Measurements from ENCODE around the gene LEMD2. TPM values are rescaled to one million over a fixed set of nuclear protein-coding genes. Genes with fewer than 3 reads are reported as not detected.

LEMD2 gene
- total RNA-seq, 1 experiment from 2014 or later: 43.9 TPM

GRCh38 chr6:33764036-33764435, 24.9 kb downstream of the LEMD2 start:
- H3K9me2 ChIP-seq (ENCODE audit: insufficient read depth): no peaks in the 10 kb centered on the region
- H3K79me2 ChIP-seq (ENCODE audit: insufficient read depth, low read length): no peaks in the 10 kb centered on the region
- no peaks in the 10 kb centered on the region for H3K27me3 ChIP-seq (ENCODE audit: insufficient read depth, low read length)
- no peak overlapping the region for H2AFZ ChIP-seq (ENCODE audit: low read depth, low read length, poor library complexity, severe bottlenecking)
- BruUV-seq (replicated peaks): no TSS peak
- ChIA-PET CTCF (no interaction called here), POLR2A (no interaction called here), RAD21 (ENCODE audit: low non-redundant PET in 1 of 2, low total read pairs in 2 of 2, uncharacterized antibody in 2 of 2, unreplicated experiment in 2 of 2) (no interaction called here)
- ATAC-seq (no peak), DNase-seq (ENCODE audit: low read depth, low spot score) (no peak)
- no peaks in the 10 kb centered on the region for H4K20me1 ChIP-seq (ENCODE audit: insufficient read depth)
- H3K4me2 ChIP-seq (ENCODE audit: low read length): no peak overlapping the region
- peaks cover 6 to 22% of the 10 kb centered on the region in 2 experiments; a peak in 3 of 4 replicates for H3K4me1 ChIP-seq (ENCODE audit: control insufficient read depth in 1 of 2, insufficient read depth in 2 of 2, low read length in 2 of 2)
- intact Hi-C loops (cut with micrococcal nuclease): no loop called here
- H3K36me3 ChIP-seq (ENCODE audit: control insufficient read depth in 1 of 2, insufficient read depth in 2 of 2, low read length in 2 of 2): no peaks in the 10 kb centered on the region
- H3K4me3 ChIP-seq (replicated peaks in 1 of 2; ENCODE audit: low read depth in 1 of 2, low read length in 2 of 2): no peak overlapping the region
- no peaks in the 10 kb centered on the region for H3K9me3 ChIP-seq (ENCODE audit: control insufficient read depth in 1 of 2, insufficient read depth in 1 of 2, low read depth in 1 of 2, low read length in 2 of 2)
- H3K9ac ChIP-seq (ENCODE audit: low read length): no peak overlapping the region
- H3K27ac ChIP-seq (ENCODE audit: low read depth, low read length): no peak overlapping the region
- TF ChIP-seq TCF7L2 (IDR thresholded peaks at IDR 0.05; ENCODE audit: borderline replicate concordance, extremely low read depth, insufficient read depth, insufficient read length) (no peak), SIN3A (IDR thresholded peaks at IDR 0.05; ENCODE audit: low read depth) (no peak), MAX (IDR thresholded peaks at IDR 0.05) (no peak), EZH2phosphoT487 (IDR thresholded peaks at IDR 0.05; ENCODE audit: borderline replicate concordance) (no peak)
- TF ChIP-seq, protein P1, sequence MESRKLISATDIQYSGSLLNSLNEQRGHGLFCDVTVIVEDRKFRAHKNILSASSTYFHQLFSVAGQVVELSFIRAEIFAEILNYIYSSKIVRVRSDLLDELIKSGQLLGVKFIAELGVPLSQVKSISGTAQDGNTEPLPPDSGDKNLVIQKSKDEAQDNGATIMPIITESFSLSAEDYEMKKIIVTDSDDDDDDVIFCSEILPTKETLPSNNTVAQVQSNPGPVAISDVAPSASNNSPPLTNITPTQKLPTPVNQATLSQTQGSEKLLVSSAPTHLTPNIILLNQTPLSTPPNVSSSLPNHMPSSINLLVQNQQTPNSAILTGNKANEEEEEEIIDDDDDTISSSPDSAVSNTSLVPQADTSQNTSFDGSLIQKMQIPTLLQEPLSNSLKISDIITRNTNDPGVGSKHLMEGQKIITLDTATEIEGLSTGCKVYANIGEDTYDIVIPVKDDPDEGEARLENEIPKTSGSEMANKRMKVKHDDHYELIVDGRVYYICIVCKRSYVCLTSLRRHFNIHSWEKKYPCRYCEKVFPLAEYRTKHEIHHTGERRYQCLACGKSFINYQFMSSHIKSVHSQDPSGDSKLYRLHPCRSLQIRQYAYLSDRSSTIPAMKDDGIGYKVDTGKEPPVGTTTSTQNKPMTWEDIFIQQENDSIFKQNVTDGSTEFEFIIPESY (IDR thresholded peaks at IDR 0.05; ENCODE audit: extremely low read depth, insufficient replicate concordance, low read length): no peak

DNA sequence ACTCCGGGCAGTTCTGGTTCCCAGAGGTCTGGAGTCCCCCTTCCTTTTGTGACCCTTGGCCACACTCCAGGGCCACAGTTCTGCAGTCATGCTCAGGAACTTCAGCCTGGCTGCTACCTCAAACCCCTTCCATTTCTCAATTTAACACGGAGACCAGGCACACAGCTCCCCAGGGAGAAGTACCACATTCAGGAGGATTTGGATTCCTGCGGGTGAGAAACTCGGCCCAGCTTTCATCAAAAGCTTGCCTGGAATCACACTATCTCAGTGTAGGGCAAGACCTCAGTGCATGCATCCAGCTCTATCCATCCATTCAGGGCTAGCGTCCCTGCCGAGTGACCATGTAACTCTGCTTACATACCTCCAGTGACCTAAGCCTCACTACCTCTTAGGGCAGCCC, 25.4 kb downstream of the LEMD2 start:
- CTCF ChIA-PET: no interaction called here
- Histone ChIP-seq H3K9me3 (ENCODE audit: control insufficient read depth in 1 of 2, insufficient read depth in 1 of 2, low read depth in 1 of 2, low read length in 2 of 2) (no peaks in the 10 kb centered on the region), H2AFZ (ENCODE audit: low read depth, low read length, poor library complexity, severe bottlenecking) (no peak overlapping the region), H4K20me1 (ENCODE audit: insufficient read depth) (no peaks in the 10 kb centered on the region), H3K9ac (ENCODE audit: low read length) (no peak overlapping the region), H3K4me1 (ENCODE audit: control insufficient read depth in 1 of 2, insufficient read depth in 2 of 2, low read length in 2 of 2) (peaks cover 6 to 21% of the 10 kb centered on the region in 2 experiments; a peak in 3 of 4 replicates), H3K79me2 (ENCODE audit: insufficient read depth, low read length) (no peaks in the 10 kb centered on the region), H3K27me3 (ENCODE audit: insufficient read depth, low read length) (no peaks in the 10 kb centered on the region), H3K4me2 (ENCODE audit: low read length) (no peak overlapping the region), H3K9me2 (ENCODE audit: insufficient read depth) (no peaks in the 10 kb centered on the region), H3K27ac (ENCODE audit: low read depth, low read length) (no peak overlapping the region), H3K36me3 (ENCODE audit: control insufficient read depth in 1 of 2, insufficient read depth in 2 of 2, low read length in 2 of 2) (no peaks in the 10 kb centered on the region), H3K4me3 (replicated peaks in 1 of 2; ENCODE audit: low read depth in 1 of 2, low read length in 2 of 2) (no peak overlapping the region)
- ATAC-seq (no peak), DNase-seq (ENCODE audit: low read depth, low spot score) (no peak)
- intact Hi-C loops (cut with micrococcal nuclease): loop anchor here (2.0 kb wide), 1 partner anchor 179 kb away; no protein-coding TSS in a partner anchor
- POLR2A ChIA-PET: no interaction called here
- RAD21 ChIA-PET (ENCODE audit: low non-redundant PET in 1 of 2, low total read pairs in 2 of 2, uncharacterized antibody in 2 of 2, unreplicated experiment in 2 of 2): no interaction called here
- BruUV-seq (replicated peaks): no TSS peak
- TF ChIP-seq ZNF274 (IDR thresholded peaks at IDR 0.05; ENCODE audit: low read depth, low read length): no peak
- no peak for TF ChIP-seq POLR2AphosphoS5 (IDR thresholded peaks at IDR 0.05; ENCODE audit: low read depth, low read length)
- no peak for TF ChIP-seq MAX (IDR thresholded peaks at IDR 0.05)
- TF ChIP-seq, protein P1 (IDR thresholded peaks at IDR 0.05; ENCODE audit: extremely low read depth, insufficient replicate concordance, low read length): no peak
- no peak for TF ChIP-seq SIN3A (IDR thresholded peaks at IDR 0.05; ENCODE audit: low read depth)
- no peak for TF ChIP-seq FOSL1 (IDR thresholded peaks at IDR 0.05; ENCODE audit: low read depth)
- no peak for TF ChIP-seq ZFX (IDR thresholded peaks at IDR 0.05)
- TF ChIP-seq EGR1 (IDR thresholded peaks at IDR 0.05; ENCODE audit: low read depth): no peak
- TF ChIP-seq, protein P2, sequence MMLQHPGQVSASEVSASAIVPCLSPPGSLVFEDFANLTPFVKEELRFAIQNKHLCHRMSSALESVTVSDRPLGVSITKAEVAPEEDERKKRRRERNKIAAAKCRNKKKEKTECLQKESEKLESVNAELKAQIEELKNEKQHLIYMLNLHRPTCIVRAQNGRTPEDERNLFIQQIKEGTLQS (IDR thresholded peaks at IDR 0.05): no peak
- no peak for TF ChIP-seq YY1 (IDR thresholded peaks at IDR 0.05; ENCODE audit: extremely low read depth, insufficient replicate concordance, low read depth, low read length)
- TF ChIP-seq CEBPB (IDR thresholded peaks at IDR 0.05; ENCODE audit: low read depth): no peak
